Measurements from ENCODE around the gene ETV7.

Gene ETV7

DNA sequence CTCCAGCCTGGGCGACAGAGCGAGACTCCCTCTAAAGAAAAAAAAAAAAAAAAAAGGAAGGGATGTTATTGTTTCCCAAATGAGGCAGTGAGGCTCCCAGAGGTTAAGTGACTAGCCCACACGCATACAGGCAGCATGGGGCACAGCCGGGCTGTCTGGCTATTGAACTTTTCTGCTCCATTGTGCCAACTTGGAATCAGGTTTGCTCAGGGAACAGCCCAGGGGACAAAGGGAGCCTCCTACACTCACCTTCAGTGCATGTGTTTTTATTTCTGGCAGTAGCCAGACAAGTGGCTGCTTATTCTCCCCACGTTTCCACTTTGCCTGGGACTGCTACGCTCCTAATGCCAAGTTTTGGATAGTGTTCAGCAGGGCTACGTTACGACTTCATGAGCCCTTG is 10.7 kb downstream of the ETV7 start:
- Histone ChIP-seq H2AFZ (ENCODE audit: low read depth, low read length, severe bottlenecking) (no peak overlapping the region), H3K4me3 (ENCODE audit: insufficient read depth, low read length, poor library complexity, severe bottlenecking) (no peak overlapping the region), H4K20me1 (ENCODE audit: low read depth, low read length) (no peaks in the 10 kb centered on the region), H3K9me2 (replicated peaks; ENCODE audit: insufficient read depth, low read length) (no peaks in the 10 kb centered on the region), H3K36me3 (ENCODE audit: low read length) (no peaks in the 10 kb centered on the region), H3K9me3 (ENCODE audit: insufficient read depth, low read length) (no peaks in the 10 kb centered on the region), H3F3A (ENCODE audit: insufficient read depth) (no peaks in the 10 kb centered on the region), H3K27me3 (ENCODE audit: low read length) (no peaks in the 10 kb centered on the region), H3K79me2 (ENCODE audit: insufficient read depth, low read length) (no peaks in the 10 kb centered on the region), H3K4me2 (ENCODE audit: low read depth, low read length, poor library complexity, severe bottlenecking) (no peak overlapping the region), H3K27ac (ENCODE audit: low read depth, low read length) (no peak overlapping the region), H3K9ac (ENCODE audit: low read length) (no peak overlapping the region)
- TF ChIP-seq EZH2phosphoT487 (conservative IDR thresholded peaks at IDR 0.05; ENCODE audit: low read length), result no peak
- TF ChIP-seq, protein P1, sequence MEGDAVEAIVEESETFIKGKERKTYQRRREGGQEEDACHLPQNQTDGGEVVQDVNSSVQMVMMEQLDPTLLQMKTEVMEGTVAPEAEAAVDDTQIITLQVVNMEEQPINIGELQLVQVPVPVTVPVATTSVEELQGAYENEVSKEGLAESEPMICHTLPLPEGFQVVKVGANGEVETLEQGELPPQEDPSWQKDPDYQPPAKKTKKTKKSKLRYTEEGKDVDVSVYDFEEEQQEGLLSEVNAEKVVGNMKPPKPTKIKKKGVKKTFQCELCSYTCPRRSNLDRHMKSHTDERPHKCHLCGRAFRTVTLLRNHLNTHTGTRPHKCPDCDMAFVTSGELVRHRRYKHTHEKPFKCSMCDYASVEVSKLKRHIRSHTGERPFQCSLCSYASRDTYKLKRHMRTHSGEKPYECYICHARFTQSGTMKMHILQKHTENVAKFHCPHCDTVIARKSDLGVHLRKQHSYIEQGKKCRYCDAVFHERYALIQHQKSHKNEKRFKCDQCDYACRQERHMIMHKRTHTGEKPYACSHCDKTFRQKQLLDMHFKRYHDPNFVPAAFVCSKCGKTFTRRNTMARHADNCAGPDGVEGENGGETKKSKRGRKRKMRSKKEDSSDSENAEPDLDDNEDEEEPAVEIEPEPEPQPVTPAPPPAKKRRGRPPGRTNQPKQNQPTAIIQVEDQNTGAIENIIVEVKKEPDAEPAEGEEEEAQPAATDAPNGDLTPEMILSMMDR (IDR thresholded peaks at IDR 0.05; ENCODE audit: insufficient read depth, low read length, poor library complexity, severe bottlenecking), result no peak

DNA sequence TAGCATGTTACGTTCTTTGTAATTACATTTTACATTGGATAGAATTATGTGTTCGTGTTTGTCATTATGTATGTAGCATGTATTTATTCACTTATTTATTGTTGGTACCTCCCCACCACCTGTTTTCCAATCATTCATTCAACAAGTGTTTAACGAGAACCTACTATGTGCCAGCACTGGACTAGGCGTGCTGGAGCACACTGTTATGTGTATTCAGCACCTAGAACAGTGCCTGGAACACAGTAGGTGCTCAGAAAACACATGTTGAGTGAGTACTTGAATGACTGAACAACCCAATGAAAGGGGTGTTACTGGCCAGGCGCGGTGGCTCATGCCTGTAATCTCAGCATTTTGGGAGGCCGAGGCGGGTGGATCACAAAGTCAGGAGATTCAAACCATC is 11.3 kb downstream of the ETV7 start:
- no peaks in the 10 kb centered on the region for H4K20me1 ChIP-seq (ENCODE audit: low read depth, low read length)
- H3K9me3 ChIP-seq (ENCODE audit: insufficient read depth, low read length), result no peaks in the 10 kb centered on the region
- H3K79me2 ChIP-seq (ENCODE audit: insufficient read depth, low read length), result no peaks in the 10 kb centered on the region
- H3K9ac ChIP-seq (ENCODE audit: low read length), result no peak overlapping the region
- no peaks in the 10 kb centered on the region for H3K9me2 ChIP-seq (replicated peaks; ENCODE audit: insufficient read depth, low read length)
- no peaks in the 10 kb centered on the region for H3K36me3 ChIP-seq (ENCODE audit: low read length)
- H3K4me3 ChIP-seq (ENCODE audit: insufficient read depth, low read length, poor library complexity, severe bottlenecking), result no peak overlapping the region
- no peak overlapping the region for H3K27ac ChIP-seq (ENCODE audit: low read depth, low read length)
- H3F3A ChIP-seq (ENCODE audit: insufficient read depth), result no peaks in the 10 kb centered on the region
- H3K4me2 ChIP-seq (ENCODE audit: low read depth, low read length, poor library complexity, severe bottlenecking), result no peak overlapping the region
- H2AFZ ChIP-seq (ENCODE audit: low read depth, low read length, severe bottlenecking), result no peak overlapping the region
- no peaks in the 10 kb centered on the region for H3K27me3 ChIP-seq (ENCODE audit: low read length)
- TF ChIP-seq, protein P1 (IDR thresholded peaks at IDR 0.05; ENCODE audit: insufficient read depth, low read length, poor library complexity, severe bottlenecking), result no peak
- TF ChIP-seq EZH2phosphoT487 (conservative IDR thresholded peaks at IDR 0.05; ENCODE audit: low read length), result no peak

DNA sequence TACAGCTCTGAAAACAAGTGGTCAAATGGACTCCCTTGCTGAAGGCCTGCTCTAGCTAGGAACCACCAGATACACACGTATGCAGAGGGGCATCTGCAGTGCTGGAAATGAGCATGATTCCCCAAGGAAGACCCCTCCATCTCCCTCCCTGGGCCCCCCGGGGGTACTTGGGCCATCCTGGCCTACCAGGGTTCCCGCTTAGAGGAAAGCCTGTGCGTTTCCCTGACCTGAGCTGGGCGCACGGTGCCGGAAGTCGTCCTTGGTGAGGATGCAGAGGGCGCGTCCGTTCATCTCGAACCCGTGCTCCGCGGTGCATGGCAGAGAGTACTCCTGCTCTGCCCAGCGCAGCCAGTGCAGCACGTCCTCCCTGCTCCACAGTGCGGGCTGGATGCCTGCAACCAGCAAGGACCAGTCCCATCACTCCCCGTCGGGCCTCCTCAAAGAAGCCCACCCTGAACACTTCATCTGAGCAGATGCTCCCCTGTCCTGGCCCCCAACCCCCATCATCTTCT is 11.8 kb downstream of the ETV7 start:
- TF ChIP-seq EZH2phosphoT487 (conservative IDR thresholded peaks at IDR 0.05; ENCODE audit: low read length), result no peak
- TF ChIP-seq, protein P1 (IDR thresholded peaks at IDR 0.05; ENCODE audit: insufficient read depth, low read length, poor library complexity, severe bottlenecking), result no peak

More for the DNA sequence above, 11.8 kb downstream of the ETV7 start:
- no peak overlapping the region for H3K27ac ChIP-seq (ENCODE audit: low read depth, low read length)
- H3K9me3 ChIP-seq (ENCODE audit: insufficient read depth, low read length), result no peaks in the 10 kb centered on the region
- H2AFZ ChIP-seq (ENCODE audit: low read depth, low read length, severe bottlenecking), result no peak overlapping the region
- no peak overlapping the region for H3K4me2 ChIP-seq (ENCODE audit: low read depth, low read length, poor library complexity, severe bottlenecking)
- H3K9me2 ChIP-seq (replicated peaks; ENCODE audit: insufficient read depth, low read length), result no peaks in the 10 kb centered on the region
- no peaks in the 10 kb centered on the region for H4K20me1 ChIP-seq (ENCODE audit: low read depth, low read length)
- H3K4me3 ChIP-seq (ENCODE audit: insufficient read depth, low read length, poor library complexity, severe bottlenecking), result no peak overlapping the region
- no peaks in the 10 kb centered on the region for H3K79me2 ChIP-seq (ENCODE audit: insufficient read depth, low read length)
- no peak overlapping the region for H3K9ac ChIP-seq (ENCODE audit: low read length)
- no peaks in the 10 kb centered on the region for H3F3A ChIP-seq (ENCODE audit: insufficient read depth)
- H3K27me3 ChIP-seq (ENCODE audit: low read length), result no peaks in the 10 kb centered on the region
- no peaks in the 10 kb centered on the region for H3K36me3 ChIP-seq (ENCODE audit: low read length)

Data from SU-DHL-6 (cell line).